NOMO-1 treated with DMSO at 0.1 percent for 48 hours (cell line): ENCODE results near the gene RRAS2.
"Not testable (repeated sequence)": the region's sequence is repeated elsewhere in the genome, so short reads cannot be mapped to it uniquely, and the experiment has no call there.

ENCODE experiments used
- DNase-seq: peaks from one replicate; lab custom pipeline; 2025; ENCODE audit not compliant: unreplicated experiment; lab: John Stamatoyannopoulos, UW

The RRAS2 gene

GRCh38 chr11:14308897-14309387 is 50.0 kb downstream of the RRAS2 start:
- DNase-seq = no peak

GRCh38 chr11:14308114-14308896 is 50.7 kb downstream of the RRAS2 start:
- DNase-seq = peak; percentile 65

- no peak for DNase-seq
Observed at GRCh38 chr11:14306481-14306880, 52.5 kb downstream of the RRAS2 start.

DNA sequence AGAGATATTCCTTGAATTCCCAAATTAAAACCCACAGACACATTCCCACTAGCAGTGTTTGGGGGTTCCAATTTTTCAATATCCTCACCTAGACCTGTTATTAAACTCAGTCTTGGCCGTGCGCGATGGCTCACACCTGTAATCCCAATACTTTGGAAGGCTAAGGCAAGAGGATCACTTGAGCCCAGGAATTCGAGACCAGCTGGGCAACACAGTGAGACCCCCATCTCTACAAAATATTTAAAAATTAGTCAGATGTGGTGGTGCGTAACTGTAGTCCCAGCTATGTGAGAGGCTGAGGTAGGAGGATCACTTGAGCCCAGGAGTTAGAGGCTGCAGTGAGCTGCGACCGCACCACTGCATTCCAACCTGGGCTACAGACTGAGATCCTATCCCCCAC is 53.3 kb downstream of the RRAS2 start:
- no peak for DNase-seq

DNA sequence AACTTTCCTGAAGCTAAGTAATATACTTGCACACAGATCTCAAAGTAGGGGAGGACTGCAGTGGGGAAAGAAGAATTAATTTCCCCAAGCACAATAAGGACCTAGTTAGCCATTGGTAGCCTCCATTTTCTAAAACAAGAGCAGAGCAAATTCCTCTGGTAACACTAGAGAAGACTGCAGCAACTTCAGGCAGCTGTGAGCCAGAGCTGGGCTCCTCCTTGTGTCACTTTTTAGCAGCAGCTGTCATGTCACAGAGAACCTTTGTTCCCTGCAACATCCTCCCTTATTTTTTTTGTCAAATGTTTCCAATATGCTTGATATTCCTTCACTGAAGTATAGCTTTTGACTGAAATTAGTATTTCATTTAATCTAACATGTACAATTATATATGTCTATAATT is 54.4 kb downstream of the RRAS2 start:
- DNase-seq = no peak

DNA sequence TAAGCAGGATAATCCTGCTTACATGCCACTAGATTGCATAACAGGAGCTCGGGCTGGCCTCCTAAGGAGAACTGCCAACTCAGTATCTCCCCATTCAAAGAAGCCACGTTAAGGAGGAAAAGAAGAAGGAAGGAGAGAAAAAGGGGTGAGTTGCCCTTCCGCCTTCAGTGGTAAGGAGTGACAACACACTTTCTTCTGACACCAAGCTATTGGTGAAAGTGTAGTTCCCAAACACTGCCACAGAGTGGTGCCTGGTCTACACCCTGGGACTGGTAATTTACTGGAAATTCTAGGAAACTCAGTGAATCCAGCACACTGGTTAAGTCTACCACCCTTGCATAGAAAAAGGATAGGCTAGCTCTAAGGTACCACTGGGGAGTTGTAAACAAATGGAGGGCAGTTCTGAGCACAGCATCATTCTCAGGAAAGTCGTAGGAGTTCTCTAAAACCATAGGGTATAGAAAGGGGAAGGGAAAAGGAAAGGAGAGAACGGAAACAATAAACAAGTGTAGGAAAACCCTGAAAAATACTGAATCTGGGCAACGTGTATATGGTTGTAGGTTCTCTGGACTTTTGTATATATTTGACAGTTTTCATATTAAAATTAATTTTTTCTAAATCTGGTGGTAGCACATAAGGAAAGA is 58.2 kb downstream of the RRAS2 start:
- peak; percentile 80 for DNase-seq

GRCh38 chr11:14299921-14300320 is 59.1 kb downstream of the RRAS2 start:
- DNase-seq = no peak

DNA sequence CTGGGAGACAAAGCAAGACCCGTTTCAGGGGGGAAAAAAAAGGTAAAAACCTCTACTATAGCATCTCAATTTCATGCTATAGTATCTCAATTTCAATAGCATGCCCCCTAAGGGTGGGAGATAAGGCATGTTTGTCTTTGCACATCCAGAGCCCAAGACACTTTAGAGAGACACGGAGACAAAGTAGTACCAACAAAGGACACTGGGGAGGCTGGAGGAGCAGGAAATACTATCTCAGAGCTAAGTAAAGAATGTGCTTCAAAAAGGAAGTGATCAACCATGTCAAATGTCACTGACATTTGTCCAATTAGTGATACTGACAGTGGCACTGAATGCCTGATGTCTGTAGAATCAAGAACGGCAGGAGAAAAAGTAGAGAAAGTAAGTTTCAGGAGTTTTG is 68.6 kb downstream of the RRAS2 start:
- DNase-seq = no peak

- DNase-seq = peak; percentile 13
Observed at GRCh38 chr11:14288189-14288935, 70.6 kb downstream of the RRAS2 start.

DNA sequence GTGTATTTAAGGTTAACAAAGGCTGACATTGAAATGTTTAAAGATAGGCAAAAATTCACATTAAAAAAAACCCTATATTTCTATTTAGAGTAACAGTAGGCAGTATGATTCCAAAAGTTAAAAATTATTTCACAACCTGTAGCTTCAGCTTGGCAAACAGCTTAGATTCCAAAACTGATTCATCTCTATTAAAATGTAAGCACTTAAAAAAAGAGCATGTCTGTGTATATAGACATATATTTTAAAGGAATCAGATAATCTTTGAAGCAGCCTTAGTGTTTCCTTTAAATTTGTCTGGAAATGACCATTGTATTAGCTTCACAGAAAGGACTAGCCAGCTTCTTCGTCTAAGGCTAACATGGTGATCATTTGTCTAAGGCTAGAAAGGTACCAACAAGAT is 80.1 kb downstream of the RRAS2 start:
- not testable (repeated sequence) for DNase-seq

DNA sequence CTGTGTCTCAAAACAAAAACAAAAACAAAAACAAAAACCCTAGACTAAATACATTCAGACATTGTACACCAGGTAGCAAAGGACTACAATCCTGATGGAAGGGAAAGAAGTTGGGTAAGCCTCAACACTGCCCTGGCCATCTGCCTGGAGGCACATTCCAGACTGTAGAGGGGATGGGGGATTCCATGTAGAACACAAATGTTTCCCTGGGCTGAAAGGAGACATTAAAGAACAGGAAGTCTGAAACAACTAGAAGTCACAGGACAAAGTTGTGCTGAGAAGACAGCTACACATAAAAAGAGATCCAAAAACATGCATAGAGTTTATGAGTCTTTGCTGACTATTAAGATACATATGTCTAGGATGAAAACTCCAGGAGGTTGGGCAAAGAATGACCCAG is 83.9 kb downstream of the RRAS2 start:
- DNase-seq = no peak

DNA sequence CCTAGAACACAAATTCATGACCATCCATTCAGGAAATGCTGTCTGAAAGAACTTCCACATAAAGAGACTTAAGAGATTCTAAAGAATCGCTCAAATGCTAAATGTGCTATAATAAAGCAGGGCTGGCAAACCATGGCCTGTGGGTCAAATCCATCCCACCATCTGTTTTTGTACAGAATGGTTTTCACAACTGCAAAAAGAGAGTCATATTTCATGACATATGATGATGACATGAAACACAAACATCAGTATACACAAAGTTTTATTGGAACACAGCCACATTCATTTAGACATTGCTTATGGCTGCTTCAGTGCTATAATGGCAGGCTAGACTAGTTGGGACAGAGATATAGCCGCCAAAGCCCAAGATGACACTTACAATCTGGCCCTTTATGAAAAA is 85.1 kb downstream of the RRAS2 start:
- DNase-seq = no peak

DNA sequence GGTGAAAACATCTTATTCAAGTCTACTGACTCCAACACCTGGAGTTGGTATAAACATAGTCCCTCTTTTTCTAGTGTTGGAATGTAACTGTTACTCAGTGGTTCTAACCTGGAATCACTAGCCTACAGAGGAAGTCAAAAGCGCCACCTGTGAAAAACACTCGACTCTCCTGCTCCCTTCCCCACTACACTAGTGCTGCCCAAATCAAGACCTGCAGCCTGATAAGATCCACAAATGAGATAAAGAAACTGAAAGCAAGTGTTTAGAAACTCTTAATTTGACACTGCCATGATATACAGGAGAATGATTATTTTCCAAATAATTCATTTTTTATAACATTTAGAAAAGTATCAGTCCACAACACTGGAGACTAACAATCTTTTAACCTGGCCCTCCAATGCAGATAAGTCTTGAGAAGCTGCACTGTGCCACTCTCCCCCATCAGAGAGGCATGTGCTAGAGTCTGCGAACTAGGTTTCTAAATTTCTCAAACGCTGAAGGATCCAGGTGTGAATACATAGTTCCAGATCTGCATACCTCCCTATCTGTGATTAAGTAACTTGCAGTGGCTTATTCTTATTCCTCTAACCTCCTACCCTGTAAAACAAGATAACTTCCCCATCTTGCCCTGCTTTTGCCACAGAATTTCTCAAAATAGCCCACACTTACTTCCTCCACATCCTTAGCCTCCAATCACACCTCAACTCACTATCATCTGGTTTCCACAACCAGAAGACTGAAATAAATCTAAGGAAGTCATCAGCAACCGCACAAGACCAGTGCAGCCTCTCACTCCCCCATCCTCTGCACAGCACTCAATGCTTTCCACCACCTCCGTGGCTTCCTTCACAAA is 88.1 kb downstream of the RRAS2 start:
- peak; percentile 99 for DNase-seq

DNA sequence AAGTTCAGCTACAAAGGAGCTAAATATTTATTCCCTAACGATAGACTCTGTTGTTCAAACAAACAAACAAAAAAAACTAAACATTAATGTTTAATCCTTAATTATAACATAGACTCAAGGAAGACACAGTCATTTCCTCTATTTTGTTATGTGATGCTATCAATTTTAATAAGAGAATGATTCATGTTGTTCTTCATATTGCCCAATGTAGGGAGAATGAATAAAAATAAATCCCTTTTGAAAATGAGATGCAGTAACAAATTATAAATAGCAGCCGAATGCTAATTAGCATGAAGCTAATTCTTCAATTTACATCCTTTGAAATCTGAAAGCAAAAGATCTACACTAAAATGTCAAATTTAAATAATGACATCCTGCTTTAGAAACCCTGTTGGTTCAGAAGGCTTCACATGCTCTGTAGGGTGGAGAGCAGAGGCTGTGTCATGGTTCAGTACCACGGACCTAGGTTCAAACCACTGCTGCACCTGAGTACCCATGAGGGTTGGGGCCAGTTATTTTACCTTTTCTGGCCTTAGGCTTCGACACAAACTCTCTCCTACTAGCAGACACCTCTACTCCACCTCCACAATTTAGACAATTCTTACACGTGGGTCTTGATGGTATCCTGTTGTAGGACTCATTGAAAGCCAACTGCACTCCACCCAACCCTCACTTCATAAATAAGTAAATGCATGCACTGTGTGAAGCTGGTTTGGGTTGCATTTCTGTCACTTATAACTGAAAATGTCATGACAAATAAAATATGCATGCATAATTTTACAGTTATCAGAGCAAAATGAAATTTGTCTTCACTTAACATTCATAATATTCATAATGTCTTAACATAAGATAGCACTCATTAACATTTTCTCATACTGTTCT is 89.0 kb downstream of the RRAS2 start:
- peak; percentile 50 for DNase-seq

GRCh38 chr11:14267861-14268635 is 90.9 kb downstream of the RRAS2 start:
- no peak for DNase-seq

DNA sequence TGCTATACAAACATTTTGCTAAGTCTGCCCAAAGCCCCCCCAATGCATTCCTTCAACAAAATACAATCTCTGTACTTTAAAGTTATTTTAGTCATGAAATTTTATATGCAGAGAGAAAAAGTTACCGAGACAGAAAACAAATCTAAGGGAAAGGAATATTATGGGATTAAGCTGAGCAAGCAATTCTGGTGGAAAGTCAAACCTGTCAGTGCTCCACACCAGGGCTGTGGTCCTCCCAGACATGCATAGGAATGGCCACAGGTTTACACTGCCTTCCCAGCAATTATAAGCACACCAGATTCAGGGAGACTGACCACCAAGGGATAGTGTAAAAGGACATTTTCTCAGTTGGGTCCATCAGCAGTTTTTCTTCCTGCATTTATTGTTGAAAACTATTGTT is 92.4 kb downstream of the RRAS2 start:
- no peak for DNase-seq

DNA sequence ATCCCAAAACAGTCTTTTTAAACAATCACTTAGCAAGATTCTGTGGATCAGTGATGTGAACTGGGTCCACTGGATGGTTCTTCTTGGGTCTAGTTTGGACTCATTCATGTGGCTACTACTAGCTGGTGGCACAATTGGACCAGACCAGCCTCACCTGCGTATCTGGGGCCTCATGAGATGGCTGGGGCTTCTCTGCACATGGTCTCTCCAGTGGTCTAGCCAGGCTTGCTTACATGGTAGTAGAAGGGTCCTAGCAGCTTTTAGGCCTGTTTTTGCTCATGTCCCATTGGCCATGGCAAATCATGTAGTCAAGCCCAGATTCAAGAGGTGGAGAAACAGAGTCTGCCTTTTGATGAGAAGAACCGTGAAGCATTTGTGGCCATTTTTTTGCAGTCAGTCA is 94.0 kb downstream of the RRAS2 start:
- no peak for DNase-seq

GRCh38 chr11:14262271-14262846 is 96.6 kb downstream of the RRAS2 start:
- DNase-seq = no peak

- DNase-seq = no peak
Observed at GRCh38 chr11:14261066-14261465, 97.9 kb downstream of the RRAS2 start.
